K562 (cell line): ENCODE data around the gene ZDHHC12.

Source experiments
- BRCA1 ChIP-seq, 2 experiments: fragments of 450-650 bp in 1 of 2; sonication (generic) in 1 of 2; formaldehyde crosslinking in 1 of 2; IDR thresholded peaks; 2 replicates each; pipeline versions ENCODE4 v1.5.0 to v1.6.1; 2017 to 2020; ENCODE audit warnings: mild to moderate bottlenecking in 1 of 2, missing genetic modification reagents in 1 of 2
- DLX4 ChIP-seq: fragments of 250-450 bp; sonication (Bioruptor Pico); IDR thresholded peaks from 2 replicates; pipeline ENCODE4 v1.6.1; 2021; ENCODE audit warnings: mild to moderate bottlenecking
- HMG20B ChIP-seq: fragments of 250-450 bp; sonication (Bioruptor Pico); IDR thresholded peaks from 2 replicates; pipeline ENCODE4 v1.5.0; 2021; ENCODE audit warnings: mild to moderate bottlenecking
- KAT8 ChIP-seq: fragments of 450-650 bp; IDR thresholded peaks from 2 replicates; pipeline ENCODE4 v1.6.1; 2016; ENCODE audit warnings: low read depth, mild to moderate bottlenecking
- SIN3B ChIP-seq: fragments of 450-650 bp; IDR thresholded peaks from 2 replicates; pipeline ENCODE4 v1.6.1; 2017; ENCODE audit warnings: low read depth, mild to moderate bottlenecking, moderate library complexity

GRCh38 chr9:128718047-128718446 lies 5.9 kb downstream of the ZDHHC12 start:
- TF ChIP-seq KAT8: no peak
- TF ChIP-seq HMG20B (CRISPR knock-in tag): no peak
- TF ChIP-seq DLX4: no peak
- TF ChIP-seq SIN3B: no peak
- no peak for TF ChIP-seq BRCA1 (IDR thresholded peaks at IDR 0.05)
- no peak for TF ChIP-seq BRCA1 (CRISPR knock-in tag; IDR thresholded peaks at IDR 0.05)
